ENCODE data around the gene TACR1. TPM values are rescaled to one million over a fixed set of nuclear protein-coding genes. Genes with fewer than 3 reads are reported as not detected.

The TACR1 gene
- total and polyA plus RNA-seq, 2 experiments from 2014 or later: 3.5 to 7.3 TPM

- H3K27me3 Mint-ChIP-seq (ENCODE audit: insufficient read depth, low read depth, poor library complexity): no peaks in the 10 kb centered on the region
- H3K36me3 Mint-ChIP-seq (ENCODE audit: low read depth): peaks cover 3% of the 10 kb centered on the region; the same call in 2 of the 3 replicates
- H3K36me3 ChIP-seq (ENCODE audit: insufficient read depth): no peaks in the 10 kb centered on the region
- H3F3A ChIP-seq (replicated peaks; ENCODE audit: low read depth): no peaks in the 10 kb centered on the region
- no peaks in the 10 kb centered on the region for H4K20me1 ChIP-seq (replicated peaks; ENCODE audit: insufficient read depth)
- H3K4me1 Mint-ChIP-seq: peaks cover 7% of the 10 kb centered on the region
- DNase-seq (ENCODE audit: low spot score) (no peak), ATAC-seq (no peak)
- H2AFZ ChIP-seq: no peak overlapping the region
- H3K79me2 ChIP-seq (replicated peaks; ENCODE audit: insufficient read depth): no peaks in the 10 kb centered on the region
- H3K9me3 Mint-ChIP-seq: peaks cover 5% of the 10 kb centered on the region; the same call in 2 of the 3 replicates
- no peak for TF ChIP-seq NANOG (IDR thresholded peaks at IDR 0.05; ENCODE audit: borderline replicate concordance)
- TF ChIP-seq, protein P1, sequence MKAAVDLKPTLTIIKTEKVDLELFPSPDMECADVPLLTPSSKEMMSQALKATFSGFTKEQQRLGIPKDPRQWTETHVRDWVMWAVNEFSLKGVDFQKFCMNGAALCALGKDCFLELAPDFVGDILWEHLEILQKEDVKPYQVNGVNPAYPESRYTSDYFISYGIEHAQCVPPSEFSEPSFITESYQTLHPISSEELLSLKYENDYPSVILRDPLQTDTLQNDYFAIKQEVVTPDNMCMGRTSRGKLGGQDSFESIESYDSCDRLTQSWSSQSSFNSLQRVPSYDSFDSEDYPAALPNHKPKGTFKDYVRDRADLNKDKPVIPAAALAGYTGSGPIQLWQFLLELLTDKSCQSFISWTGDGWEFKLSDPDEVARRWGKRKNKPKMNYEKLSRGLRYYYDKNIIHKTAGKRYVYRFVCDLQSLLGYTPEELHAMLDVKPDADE (IDR thresholded peaks at IDR 0.05): no peak
- TF ChIP-seq ZNF331 (CRISPR knock-in tag; IDR thresholded peaks at IDR 0.05; ENCODE audit: low read depth): no peak
- TF ChIP-seq ZNF462 (CRISPR knock-in tag; IDR thresholded peaks at IDR 0.05): no peak
- TF ChIP-seq JUNB (IDR thresholded peaks at IDR 0.05; ENCODE audit: unreplicated experiment): no peak
- TF ChIP-seq CREB1 (CRISPR knock-in tag; IDR thresholded peaks at IDR 0.05; ENCODE audit: low read depth): no peak
- TF ChIP-seq, protein P2, sequence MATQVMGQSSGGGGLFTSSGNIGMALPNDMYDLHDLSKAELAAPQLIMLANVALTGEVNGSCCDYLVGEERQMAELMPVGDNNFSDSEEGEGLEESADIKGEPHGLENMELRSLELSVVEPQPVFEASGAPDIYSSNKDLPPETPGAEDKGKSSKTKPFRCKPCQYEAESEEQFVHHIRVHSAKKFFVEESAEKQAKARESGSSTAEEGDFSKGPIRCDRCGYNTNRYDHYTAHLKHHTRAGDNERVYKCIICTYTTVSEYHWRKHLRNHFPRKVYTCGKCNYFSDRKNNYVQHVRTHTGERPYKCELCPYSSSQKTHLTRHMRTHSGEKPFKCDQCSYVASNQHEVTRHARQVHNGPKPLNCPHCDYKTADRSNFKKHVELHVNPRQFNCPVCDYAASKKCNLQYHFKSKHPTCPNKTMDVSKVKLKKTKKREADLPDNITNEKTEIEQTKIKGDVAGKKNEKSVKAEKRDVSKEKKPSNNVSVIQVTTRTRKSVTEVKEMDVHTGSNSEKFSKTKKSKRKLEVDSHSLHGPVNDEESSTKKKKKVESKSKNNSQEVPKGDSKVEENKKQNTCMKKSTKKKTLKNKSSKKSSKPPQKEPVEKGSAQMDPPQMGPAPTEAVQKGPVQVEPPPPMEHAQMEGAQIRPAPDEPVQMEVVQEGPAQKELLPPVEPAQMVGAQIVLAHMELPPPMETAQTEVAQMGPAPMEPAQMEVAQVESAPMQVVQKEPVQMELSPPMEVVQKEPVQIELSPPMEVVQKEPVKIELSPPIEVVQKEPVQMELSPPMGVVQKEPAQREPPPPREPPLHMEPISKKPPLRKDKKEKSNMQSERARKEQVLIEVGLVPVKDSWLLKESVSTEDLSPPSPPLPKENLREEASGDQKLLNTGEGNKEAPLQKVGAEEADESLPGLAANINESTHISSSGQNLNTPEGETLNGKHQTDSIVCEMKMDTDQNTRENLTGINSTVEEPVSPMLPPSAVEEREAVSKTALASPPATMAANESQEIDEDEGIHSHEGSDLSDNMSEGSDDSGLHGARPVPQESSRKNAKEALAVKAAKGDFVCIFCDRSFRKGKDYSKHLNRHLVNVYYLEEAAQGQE (IDR thresholded peaks at IDR 0.05; ENCODE audit: unreplicated experiment): no peak
- TF ChIP-seq, protein P3, sequence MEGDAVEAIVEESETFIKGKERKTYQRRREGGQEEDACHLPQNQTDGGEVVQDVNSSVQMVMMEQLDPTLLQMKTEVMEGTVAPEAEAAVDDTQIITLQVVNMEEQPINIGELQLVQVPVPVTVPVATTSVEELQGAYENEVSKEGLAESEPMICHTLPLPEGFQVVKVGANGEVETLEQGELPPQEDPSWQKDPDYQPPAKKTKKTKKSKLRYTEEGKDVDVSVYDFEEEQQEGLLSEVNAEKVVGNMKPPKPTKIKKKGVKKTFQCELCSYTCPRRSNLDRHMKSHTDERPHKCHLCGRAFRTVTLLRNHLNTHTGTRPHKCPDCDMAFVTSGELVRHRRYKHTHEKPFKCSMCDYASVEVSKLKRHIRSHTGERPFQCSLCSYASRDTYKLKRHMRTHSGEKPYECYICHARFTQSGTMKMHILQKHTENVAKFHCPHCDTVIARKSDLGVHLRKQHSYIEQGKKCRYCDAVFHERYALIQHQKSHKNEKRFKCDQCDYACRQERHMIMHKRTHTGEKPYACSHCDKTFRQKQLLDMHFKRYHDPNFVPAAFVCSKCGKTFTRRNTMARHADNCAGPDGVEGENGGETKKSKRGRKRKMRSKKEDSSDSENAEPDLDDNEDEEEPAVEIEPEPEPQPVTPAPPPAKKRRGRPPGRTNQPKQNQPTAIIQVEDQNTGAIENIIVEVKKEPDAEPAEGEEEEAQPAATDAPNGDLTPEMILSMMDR (conservative IDR thresholded peaks at IDR 0.05; ENCODE audit: low read depth in 2 of 2): no peak
- H3K4me2 ChIP-seq: no peak overlapping the region
- H3K27me3 ChIP-seq (ENCODE audit: insufficient read depth): no peaks in the 10 kb centered on the region
- H3K27ac ChIP-seq (ENCODE audit: low read depth): no peak overlapping the region
- H3K4me1 ChIP-seq (ENCODE audit: insufficient read depth): no peaks in the 10 kb centered on the region
- H3K9me2 ChIP-seq (ENCODE audit: insufficient read depth): no peaks in the 10 kb centered on the region
- no peak overlapping the region for H3K27ac Mint-ChIP-seq
- no peak overlapping the region for H3K4me3 Mint-ChIP-seq
- no peak overlapping the region for H3K4me3 ChIP-seq
Observed at GRCh38 chr2:75102011-75102410, 97.3 kb downstream of the TACR1 start.

Data from GM23338 (cell line).